Coronary artery (tissue), 2 donors: Measurements from ENCODE around the gene ANAPC15.

Experiments
- DNase-seq: peaks from one replicate; pipeline ENCODE4 v3.0.0-alpha.2; 2017; ENCODE audit warnings: low spot score
- H3K27ac ChIP-seq, 2 donors: fragments of 200-600 bp; sonication (generic); one replicate each; pipeline ENCODE4 v1.5.1; 2016 to 2019
- H3K4me3 ChIP-seq: fragments of 200-600 bp; sonication (generic); 2 replicates; pipeline ENCODE4 v1.5.1; 2016; ENCODE audit warnings: mild to moderate bottlenecking, moderate library complexity
- TF ChIP-seq, protein P1 (sequence below): fragments of 200-600 bp; sonication (generic); IDR thresholded peaks from one replicate; pipeline ENCODE4 v1.5.1; 2019; ENCODE audit warnings: antibody characterized with exemption

ANAPC15 gene

GRCh38 chr11:72102631-72102945 is 9.9 kb downstream of the ANAPC15 start:
- DNase-seq = no peak
- TF ChIP-seq, protein P1, sequence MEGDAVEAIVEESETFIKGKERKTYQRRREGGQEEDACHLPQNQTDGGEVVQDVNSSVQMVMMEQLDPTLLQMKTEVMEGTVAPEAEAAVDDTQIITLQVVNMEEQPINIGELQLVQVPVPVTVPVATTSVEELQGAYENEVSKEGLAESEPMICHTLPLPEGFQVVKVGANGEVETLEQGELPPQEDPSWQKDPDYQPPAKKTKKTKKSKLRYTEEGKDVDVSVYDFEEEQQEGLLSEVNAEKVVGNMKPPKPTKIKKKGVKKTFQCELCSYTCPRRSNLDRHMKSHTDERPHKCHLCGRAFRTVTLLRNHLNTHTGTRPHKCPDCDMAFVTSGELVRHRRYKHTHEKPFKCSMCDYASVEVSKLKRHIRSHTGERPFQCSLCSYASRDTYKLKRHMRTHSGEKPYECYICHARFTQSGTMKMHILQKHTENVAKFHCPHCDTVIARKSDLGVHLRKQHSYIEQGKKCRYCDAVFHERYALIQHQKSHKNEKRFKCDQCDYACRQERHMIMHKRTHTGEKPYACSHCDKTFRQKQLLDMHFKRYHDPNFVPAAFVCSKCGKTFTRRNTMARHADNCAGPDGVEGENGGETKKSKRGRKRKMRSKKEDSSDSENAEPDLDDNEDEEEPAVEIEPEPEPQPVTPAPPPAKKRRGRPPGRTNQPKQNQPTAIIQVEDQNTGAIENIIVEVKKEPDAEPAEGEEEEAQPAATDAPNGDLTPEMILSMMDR = no peak

DNA sequence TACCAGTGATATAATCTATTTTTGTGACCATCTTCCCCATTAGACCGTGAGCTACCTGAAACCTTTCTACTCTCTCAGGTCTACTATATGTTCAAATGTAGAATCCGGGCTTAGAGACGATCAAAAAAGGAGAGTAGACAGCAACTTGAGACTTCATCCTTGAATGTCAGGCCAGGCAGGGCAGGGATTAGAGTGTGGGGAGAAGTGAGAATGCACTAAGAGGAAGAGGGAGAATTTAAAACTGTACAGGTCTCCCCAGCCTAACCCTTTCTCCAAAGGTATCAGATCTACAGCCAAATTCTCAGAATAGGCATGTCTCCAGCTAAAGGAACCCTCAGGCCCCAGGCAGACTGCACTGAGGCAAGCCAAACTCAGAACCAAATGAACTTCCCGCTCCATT is 10.3 kb downstream of the ANAPC15 start:
- TF ChIP-seq, protein P1 = no peak
- peak overlapping the region; percentile 89 to 97 for H3K27ac ChIP-seq
- no peak for DNase-seq
- H3K4me3 ChIP-seq = peak overlapping the region; percentile 93

More at GRCh38 chr11:72102631-72102945, 9.9 kb downstream of the ANAPC15 start:
- H3K27ac ChIP-seq = peak overlapping the region; percentile 89 to 97
- H3K4me3 ChIP-seq = peak overlapping the region; percentile 93

DNA sequence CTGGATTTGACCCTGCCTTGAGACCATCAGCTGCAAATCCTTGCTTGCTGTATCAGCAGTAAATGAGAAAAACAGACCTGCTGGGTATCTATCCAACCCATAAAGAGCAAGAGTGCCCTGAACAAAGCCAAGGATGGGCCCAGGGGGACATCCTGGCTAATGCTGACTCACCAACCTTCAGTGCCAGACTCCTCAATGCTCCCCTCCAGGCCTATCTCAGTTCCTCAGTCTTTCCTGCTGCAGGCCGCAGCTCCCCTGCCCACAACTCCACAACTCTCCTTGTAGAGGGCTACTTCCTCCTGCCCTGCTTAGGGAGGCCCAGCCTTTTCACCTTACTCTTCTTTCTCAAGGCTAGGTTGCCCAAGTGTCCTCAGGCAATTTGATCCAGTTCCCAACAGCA is 12.0 kb downstream of the ANAPC15 start:
- DNase-seq = no peak
- TF ChIP-seq, protein P1 = no peak
- peak overlapping the region in 1 of 2 donors; percentile 39 for H3K27ac ChIP-seq
- no peak overlapping the region for H3K4me3 ChIP-seq

DNA sequence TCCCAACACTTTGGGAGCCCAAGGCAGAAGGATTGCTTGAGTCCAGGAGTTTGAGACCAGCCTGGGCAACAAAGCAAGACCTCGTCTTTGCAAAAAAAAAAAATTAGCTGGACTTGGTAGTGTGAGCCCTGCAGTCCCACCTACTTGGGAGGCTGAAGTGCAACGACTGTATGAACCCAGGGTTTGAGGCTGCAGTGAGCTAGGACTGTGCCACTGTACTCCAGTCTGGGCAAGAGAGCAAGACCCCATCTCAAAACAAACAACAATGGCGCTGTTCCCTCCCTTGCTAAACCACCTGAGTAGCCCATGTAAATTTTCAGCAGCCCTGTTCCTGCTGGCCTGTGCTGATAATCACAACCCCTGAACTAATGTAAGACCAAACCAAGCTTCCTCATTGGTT is 12.5 kb downstream of the ANAPC15 start:
- Histone ChIP-seq H3K27ac (peak overlapping the region in 1 of 2 donors; percentile 39), H3K4me3 (no peak overlapping the region)
- TF ChIP-seq, protein P1 = no peak
- DNase-seq = no peak

DNA sequence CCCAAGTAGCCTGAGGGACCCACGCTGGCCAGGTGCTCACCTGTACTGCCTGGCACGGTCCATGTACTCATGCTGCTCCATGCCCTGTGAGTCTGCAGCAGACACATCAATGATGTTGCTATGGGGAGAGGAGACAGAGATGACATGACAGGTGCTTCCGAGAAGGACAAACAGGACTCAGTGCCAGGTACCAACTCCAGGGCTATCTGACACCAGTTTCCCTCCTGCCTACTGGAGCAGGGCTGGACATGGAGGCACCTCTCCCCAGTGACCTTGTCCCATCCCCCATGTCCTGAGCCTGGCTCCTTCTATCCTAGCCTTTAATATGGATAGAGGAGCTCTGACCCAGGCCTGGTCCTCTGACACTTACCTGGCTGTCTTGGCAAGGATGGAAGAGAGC is 13.8 kb downstream of the ANAPC15 start:
- Histone ChIP-seq H3K4me3 (no peak overlapping the region), H3K27ac (no peak overlapping the region)
- DNase-seq = no peak
- TF ChIP-seq, protein P1 = no peak

- Histone ChIP-seq H3K4me3 (no peak overlapping the region), H3K27ac (peak overlapping the region; percentile 31 to 46)
- TF ChIP-seq, protein P1 = peak; percentile 71
- DNase-seq = no peak
Measured at GRCh38 chr11:72091292-72091691, 21.2 kb downstream of the ANAPC15 start.

GRCh38 chr11:72088076-72088808 is 24.3 kb downstream of the ANAPC15 start:
- TF ChIP-seq, protein P1 = no peak
- no peak for DNase-seq
- H3K4me3 ChIP-seq = no peak overlapping the region
- no peak overlapping the region for H3K27ac ChIP-seq
